Stimulated activated naive CD4-positive, alpha-beta T cell treated with Interleukin-2 at 50 U/mL for 16 hours (primary cell): ENCODE data around the gene PPP4C.
A peak's percentile ranks its signal among the peaks of the same experiment; 100 is the strongest.

Experiments
- DNase-seq: peaks from one replicate; lab custom pipeline; 2025; lab: John Stamatoyannopoulos, UW

The PPP4C gene

DNA sequence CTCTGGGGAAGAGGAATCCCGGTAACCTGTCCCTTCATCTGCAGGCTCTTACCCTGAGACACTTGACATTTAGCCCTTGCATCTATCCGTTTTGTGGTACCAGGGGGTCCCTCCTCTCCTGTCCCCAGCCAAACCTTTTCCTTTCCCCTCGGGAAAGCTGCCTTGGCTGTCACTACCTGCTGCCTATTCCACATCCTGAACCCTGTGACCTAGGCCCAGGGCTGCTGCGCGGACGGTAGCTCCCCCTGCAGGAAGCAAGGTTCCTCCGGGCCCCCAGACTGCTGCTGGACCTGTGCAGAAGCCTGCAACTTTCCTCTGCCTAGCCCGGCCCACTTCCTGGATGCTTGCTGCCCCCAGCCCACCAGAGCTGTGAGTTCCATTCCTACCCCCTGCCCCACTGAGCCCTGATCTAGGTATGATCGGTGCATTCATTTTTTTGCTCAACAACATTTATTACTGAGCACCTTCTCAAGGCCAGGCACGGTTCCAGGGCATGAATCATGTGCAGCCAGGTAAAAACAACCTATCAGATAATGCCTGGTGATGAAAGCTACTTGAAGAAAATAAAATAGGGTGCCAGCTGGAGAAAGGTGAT lies 20.7 kb upstream of the PPP4C start:
- peak; percentile 11 for DNase-seq

DNA sequence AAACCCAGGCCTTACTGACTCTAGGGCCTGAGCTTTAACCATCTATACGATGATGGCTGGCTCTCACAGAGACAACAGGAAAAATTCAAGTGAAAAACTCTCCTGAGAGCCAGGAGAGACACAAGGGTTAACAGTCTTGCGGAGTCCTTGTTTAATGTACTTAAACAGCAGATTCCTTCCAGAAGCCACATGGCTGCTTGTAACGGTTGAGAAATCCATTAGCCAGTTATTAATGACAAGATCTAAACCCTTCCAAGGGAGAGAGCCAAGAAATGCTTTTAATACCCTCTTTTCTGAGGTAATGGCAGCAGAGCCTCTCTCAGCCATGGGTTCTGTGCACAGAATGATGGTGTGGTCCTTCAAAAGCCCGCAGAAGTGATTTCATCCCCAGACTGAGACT lies 15.4 kb upstream of the PPP4C start:
- DNase-seq = no peak

DNA sequence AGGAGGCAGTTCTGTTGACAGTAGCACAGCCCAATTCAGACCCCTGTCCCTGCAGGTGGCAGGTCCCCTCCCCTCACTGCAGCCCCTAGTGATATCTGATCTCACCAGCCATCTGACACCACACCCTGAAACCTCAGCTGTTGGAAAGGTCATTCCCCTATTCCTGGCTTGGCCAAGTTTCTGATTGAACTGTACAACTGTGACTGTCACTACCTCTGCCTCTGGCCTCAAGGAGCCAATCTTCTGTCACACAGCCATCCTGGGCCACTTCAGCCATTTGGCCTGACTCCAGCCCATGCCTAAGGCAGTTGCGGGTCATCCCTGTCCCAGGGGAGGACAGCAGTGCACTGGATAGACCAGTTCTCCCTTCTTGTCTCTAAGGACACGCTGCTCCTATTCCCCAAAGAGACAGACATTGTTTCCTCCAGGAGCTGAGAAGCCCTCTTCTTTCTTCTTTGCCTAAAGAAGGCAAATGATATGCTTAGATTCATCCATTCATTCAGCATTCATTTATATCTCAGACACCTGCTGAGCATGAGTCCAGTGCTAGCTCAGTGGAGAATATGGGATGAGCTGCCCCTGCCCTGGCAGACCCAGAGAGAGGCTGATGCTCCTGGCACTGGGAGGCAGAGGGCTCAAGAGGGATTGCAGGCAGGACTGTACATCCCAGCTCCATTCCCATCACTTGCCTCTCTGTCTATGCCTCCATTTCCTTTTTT lies 14.8 kb upstream of the PPP4C start:
- DNase-seq = no peak

DNA sequence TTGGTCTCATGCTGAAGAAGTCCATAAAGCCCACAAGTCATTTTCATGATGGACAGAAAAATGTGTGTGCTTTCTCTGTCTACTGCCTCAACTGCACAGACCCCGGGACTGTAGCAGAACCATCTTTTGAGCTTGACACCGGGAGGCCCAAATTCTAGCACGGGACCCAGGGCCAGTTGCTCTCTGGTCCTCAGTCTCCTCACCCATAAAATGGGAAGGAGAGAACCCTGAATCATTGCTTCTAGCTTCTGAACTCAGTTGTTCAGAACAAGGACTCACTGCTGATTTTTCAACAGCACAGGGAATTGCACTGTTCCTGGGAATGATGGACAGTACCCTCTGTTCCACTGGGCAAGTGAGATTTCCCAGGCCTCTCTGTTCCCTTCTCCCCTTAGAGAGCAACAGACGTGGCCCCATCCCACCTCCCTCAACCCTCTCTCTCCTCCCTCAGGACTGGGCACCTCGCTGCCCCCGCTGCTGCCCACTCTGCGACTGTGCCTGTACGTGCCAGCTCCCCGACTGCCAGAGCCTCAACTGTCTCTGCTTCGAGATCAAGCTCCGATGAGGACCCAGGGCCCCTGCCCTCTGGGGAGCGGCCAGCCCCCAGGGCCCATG lies 12.4 kb upstream of the PPP4C start:
- no peak for DNase-seq

DNA sequence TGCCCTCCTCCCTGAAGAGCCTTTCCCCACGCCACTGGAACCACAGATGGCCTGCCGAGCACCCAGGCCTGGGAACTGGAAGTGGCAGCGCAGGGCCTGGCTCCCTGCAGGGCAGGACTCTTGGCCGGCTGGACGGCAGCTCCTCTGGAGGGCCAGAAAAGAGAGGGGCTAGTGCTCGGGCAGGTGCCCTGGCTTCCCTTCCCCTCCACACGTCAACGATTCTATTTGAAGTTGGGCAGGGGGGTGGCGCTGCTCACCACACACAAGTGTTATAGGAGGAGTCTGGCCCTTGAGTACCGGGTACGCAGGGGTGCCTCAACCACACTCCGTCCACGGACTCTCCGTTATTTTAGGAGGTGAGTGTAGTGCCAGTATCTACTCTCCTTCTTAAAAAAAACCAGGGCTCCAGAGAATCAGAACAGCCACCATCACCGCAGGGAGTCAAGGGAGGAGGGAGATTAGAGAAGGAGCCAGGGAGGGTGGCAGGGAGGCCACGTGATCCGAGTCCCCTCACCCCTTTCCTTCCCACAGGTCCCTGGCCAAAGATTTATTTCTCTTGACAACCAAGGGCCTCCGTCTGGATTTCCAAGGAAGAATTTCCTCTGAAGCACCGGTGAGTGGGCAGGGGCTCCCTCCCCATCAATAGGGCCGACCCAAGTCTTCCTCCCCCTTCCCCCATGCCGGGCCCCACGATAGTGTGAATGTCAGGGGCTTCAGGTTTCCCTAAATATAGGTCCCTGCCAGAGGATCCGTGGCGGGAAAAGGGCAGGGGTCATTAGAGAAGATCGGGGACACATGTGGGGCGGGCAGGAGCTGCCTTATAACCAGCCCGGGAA lies 11.7 kb upstream of the PPP4C start:
- DNase-seq = peak; percentile 64

DNA sequence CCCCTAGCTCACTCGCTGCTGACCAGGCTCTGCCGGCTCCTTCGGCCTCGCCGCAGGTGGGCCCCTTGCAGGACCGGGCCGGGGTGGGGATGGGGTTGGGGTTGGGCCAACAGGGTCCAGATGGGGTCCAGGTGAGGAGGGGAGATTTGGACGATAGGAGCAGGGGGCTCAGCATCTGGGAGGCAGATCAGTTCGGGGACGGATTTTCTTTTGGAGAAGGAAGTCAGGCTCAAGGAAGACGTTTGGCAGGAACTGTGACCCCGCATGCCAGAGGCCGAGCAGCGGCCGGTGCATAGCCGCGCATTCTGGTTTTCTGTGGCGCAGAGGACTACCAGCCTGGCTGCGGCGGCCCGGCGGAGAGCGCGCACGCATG lies 11.1 kb upstream of the PPP4C start:
- no peak for DNase-seq

DNA sequence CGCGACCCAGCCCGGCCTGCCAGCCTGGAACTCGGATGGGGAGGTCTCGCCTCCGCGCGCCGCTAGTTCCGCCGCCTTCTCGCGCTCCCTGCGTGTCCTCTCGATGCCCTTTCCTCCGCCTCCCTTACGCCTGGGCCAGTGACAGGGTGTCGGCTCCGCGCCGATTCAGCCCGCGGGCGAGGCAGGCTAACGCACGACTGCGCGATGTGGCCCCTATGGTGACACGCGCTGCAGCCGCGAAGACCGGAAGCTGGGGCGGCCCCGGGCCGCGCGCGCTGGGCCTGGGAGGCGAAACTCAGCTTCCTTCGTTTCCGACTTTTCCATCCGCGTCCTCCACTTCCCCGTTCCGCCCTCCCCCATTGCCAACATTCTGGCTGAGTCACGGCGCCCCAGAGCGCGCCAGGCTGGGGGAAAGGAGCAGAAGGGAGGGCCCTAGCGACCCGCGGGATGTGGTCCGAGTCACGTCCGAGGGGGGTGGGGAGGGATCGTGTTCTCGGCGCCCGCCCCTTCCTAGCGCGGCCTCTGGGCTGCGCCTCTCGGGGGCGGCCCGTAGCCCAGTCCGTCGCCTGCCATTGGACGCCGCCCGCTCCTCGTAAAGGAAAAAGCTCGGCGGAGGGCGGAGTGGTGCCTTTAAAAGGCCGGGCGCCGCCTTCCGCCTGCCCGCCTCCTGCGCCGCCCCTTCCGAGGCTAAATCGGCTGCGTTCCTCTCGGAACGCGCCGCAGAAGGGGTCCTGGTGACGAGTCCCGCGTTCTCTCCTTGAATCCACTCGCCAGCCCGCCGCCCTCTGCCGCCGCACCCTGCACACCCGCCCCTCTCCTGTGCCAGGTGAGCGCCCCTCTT lies 10.5 kb upstream of the PPP4C start, which contains the start of gene ALDOA:
ALDOA (plus strand) TSS at position 659 of the 841 bp plus-strand sequence. CDS start 1,138 bp downstream, outside the sequence.
- DNase-seq = peak; percentile 96

DNA sequence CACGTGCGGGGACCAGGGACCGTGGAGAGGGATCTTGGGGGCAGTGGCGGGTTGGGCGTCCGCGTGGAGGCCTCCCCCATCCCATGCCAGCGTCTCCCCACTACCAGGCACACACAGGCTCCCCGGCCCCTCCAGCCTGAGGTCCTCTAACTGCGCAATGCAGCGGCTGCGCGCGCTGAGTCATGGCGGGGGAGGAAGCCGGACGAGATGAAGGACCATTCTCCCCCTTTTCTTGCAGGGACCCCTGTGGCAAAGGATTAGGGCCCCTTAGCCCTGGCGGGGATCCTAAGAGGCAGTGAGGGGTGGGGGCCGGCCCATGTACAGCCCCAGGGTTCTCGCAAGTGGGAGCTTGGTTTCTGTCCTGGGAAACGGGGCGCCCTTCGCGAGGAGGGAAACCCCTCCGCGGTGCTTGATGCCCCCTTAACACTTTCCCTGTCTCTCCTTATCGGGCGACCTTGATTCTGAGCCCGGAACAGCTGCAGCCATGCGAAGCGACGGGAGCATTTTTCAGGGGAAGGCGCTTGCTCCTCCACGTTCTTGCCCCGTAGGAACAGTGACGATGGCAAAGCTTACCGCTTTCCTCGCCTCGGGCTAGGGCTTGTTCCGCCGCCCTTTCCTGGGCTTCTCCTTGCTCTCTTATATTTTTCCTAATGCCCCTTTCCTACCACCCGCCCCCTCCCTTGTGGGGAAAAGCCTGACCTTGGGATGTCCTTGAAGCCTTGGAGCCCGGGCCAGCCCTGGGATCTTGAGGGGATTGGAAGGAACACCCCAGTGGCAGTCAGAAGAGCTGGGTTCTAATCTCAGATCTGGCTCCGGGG lies 9.6 kb upstream of the PPP4C start:
- peak; percentile 43 for DNase-seq

DNA sequence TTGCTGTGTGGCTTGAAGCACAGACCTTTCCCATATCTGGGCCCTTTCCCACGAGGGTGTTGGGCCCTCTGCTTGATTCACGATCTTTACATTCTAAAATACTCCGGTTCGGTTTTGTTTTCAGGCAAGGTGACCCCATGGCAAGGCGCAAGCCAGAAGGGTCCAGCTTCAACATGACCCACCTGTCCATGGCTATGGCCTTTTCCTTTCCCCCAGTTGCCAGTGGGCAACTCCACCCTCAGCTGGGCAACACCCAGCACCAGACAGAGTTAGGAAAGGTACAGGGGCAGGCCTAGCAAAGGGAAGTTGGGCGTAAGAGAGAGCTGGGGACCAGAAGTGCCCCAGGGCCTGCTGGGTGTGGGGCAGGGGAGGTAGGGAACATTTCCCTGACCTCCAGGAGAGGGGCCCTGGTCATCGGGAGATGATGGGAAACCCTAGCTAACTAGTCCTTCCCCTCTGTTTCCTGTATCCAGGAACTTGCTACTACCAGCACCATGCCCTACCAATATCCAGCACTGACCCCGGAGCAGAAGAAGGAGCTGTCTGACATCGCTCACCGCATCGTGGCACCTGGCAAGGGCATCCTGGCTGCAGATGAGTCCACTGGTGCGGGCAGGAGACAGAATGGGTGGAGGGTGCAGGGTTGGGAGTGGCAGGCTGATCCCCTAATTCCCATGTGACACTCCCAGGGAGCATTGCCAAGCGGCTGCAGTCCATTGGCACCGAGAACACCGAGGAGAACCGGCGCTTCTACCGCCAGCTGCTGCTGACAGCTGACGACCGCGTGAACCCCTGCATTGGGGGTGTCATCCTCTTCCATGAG lies 8.8 kb upstream of the PPP4C start:
- DNase-seq = no peak

DNA sequence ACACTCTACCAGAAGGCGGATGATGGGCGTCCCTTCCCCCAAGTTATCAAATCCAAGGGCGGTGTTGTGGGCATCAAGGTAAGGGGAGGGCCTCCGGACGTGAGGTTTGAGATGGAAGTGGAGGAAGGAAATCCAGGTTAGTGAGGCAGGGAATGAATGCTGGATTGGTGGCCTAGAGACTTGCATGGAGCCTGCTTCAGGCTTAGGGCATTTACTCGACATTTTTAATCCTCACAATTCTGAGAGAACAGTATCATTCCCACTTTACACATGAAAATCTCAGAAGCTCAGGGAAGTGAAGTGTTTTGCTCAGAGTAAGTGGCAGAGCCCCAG lies 8.2 kb upstream of the PPP4C start:
- DNase-seq = no peak

DNA sequence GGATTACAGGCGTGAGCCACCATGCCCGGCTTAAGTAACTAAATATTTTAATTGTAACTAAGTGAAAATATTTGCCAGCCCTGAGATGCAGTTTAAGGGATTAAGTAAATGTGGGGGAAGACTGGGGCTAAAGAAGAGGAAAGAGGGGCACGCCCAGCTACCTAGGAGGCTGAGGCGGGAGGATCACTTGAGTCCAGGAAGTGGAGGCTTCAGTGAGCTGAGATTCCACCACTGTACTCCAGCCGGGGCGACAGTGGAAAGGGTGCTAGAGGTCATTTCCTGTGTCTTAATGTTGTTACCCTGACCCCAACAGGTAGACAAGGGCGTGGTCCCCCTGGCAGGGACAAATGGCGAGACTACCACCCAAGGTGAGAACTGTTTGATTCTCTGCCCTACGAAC lies 7.5 kb upstream of the PPP4C start:
- no peak for DNase-seq

DNA sequence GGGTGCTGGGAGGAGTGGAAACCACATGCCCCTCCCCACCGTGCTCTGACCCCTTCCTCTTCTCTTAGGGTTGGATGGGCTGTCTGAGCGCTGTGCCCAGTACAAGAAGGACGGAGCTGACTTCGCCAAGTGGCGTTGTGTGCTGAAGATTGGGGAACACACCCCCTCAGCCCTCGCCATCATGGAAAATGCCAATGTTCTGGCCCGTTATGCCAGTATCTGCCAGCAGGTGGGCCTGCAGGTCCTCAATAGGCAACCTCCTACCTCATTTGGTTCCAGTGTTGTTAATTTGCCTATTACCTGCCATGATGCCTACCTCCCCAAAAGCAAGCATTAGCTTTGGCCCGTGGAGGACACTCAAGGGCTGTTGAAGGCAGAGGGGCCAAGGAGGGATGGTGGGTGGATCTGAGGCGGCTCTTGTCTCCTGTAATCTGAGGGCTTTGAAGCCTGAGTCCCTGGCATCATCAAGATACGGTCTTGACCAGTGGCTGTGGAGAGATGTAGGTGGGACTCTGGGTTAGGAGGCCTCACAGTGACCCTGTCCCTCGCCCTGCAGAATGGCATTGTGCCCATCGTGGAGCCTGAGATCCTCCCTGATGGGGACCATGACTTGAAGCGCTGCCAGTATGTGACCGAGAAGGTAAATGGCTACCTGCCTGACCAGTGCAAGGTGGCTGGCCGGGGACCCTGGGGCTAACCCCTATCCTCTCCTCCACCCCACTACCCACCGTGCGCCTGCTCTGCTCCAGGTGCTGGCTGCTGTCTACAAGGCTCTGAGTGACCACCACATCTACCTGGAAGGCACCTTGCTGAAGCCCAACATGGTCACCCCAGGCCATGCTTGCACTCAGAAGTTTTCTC lies 6.8 kb upstream of the PPP4C start:
- peak; percentile 38 for DNase-seq

DNA sequence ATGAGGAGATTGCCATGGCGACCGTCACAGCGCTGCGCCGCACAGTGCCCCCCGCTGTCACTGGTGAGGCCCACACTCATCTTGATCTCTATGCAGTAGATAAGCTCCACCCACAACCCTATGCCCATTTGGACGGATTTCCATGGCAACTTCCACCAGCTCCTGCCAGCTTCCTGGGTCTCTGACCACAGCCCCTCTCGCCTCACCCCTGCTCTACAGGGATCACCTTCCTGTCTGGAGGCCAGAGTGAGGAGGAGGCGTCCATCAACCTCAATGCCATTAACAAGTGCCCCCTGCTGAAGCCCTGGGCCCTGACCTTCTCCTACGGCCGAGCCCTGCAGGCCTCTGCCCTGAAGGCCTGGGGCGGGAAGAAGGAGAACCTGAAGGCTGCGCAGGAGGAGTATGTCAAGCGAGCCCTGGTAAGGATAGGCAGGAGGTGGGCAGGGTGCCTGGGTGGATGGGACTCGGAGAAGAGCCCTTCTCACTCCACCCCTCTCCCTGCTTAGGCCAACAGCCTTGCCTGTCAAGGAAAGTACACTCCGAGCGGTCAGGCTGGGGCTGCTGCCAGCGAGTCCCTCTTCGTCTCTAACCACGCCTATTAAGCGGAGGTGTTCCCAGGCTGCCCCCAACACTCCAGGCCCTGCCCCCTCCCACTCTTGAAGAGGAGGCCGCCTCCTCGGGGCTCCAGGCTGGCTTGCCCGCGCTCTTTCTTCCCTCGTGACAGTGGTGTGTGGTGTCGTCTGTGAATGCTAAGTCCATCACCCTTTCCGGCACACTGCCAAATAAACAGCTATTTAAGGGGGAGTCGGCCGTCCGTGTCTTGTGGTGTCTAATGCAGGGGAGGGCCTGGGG lies 6.0 kb upstream of the PPP4C start:
- DNase-seq = no peak

DNA sequence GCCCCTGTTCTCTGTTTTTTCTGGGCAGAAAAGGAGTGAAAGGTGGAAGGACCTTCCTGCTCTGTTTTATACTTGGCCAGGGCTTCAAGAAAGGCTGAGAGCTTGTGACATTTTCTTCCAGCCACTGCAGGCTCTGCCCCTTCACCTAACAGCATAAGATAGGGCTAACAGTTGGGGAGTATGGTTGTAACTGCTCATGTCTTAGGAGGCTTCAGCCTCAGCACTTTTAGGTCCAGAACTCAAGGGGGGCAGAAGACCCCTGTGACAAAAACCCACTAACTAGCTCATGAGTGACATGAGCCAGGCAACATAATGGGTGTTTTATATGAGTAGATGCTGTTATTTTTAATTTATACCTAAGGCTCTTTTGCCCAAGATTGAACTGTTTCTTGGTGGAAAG lies 5.3 kb upstream of the PPP4C start:
- DNase-seq = no peak

DNA sequence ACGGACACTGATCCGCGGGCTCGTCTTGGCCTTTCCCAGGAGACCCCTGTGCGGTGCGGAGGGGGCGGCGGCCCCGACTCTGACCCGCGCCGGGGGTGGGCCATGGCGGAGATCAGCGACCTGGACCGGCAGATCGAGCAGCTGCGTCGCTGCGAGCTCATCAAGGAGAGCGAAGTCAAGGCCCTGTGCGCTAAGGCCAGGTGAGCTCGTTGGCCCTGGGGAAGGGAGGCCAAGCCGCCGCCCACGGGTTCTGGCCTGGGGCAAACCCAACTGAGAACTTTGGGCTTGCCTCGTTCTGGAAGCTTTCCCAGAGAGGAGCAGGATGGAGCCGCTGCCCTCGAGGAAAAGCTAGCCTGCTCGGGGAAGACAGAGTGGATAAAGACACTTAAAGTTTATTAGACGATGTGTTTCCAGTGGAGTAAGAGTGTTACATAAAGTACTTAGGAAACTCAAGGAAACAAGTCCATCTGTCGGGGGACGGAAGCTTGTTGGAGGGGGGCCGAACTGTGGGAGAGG lies 540 bp downstream of the PPP4C start:
- no peak for DNase-seq

DNA sequence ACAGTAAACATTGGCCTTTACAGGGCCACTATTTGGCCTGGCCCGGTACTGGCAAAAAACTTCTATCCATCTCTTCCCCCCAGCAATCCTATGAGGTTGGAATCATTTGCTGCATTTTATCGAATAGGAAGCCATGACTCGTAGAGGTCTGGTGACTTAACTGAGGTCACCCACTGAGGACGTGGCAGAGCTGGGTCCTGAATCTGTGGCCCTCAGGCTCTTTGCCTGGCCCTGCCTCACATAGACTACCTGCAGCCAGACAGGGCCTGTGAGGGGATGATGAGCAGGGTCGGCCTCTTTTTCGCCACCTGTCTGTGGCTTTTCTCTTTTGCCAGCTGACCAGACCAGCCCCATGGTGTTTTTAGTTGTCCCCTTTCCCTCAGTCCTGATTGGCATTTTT lies 1.9 kb downstream of the PPP4C start:
- DNase-seq = no peak

DNA sequence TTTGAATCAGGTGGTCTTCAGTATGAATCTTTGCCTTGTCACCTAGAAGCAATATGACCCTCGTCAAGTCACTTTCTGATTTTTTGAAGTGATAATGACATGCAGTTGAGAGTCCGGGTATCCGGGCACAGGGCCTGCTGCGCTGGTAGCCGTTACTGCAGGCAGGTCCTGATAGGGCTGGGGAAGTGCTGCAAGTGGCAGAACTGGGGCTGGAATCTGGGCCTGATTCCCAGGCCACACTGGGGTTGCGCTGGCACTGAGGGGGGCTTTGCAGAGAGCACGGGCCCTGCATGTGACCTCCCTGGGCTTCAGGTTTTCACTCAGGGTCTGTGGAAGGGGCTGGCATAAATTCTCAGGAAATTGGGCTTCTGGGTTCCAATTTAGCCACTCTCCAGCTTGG lies 3.0 kb downstream of the PPP4C start:
- no peak for DNase-seq

DNA sequence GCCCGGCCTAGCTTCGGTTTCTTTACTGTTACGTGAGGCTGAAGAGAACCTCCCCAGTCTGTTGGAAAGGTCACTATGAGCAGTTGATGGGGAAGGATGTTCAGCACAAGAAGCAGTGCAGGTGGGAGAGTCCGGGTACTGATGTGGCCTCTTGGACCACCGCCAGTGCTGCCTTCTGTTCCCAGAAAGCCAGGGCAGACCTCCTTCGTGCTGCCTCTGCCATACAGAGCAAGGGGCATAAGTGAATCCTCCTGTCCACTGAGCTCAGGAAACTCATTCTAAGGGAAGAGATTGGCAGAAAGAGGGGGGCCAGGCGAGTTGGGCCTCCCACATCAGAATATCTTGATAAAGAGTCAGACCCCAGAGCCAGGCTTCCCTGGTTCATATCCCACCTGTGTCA lies 3.7 kb downstream of the PPP4C start:
- no peak for DNase-seq
